WTC11 (cell line): ENCODE measurements around the gene CCT8L2. TPM values are rescaled to one million over a fixed set of nuclear protein-coding genes. Genes with fewer than 3 reads are reported as not detected.
"Not testable (repeated sequence)": the region's sequence is repeated elsewhere in the genome, so short reads cannot be mapped to it uniquely, and the experiment has no call there.

ENCODE experiments used
- ATAC-seq: fragments of 200-7000 bp; cut with Tn5 transposase; 2 replicates; pipeline ENCODE4 v1.10.0; 2021; ENCODE audit warnings: mild to moderate bottlenecking, moderate library complexity
- CTCF ChIA-PET: fragments of 300-600 bp; sonication (Branson Sonifier 250); formaldehyde crosslinking; loops from one replicate; lab custom pipeline; 2021; ENCODE audit warnings: antibody characterized with exemption; lab: Charles Lee
- POLR2A ChIA-PET: fragments of 350-600 bp; sonication (Branson Sonifier 250); formaldehyde crosslinking; loops from one replicate; lab custom pipeline; 2021; ENCODE audit warnings: antibody characterized with exemption; lab: Charles Lee
- DNase-seq: peaks from one replicate; pipeline ENCODE4 v3.0.0; 2021; ENCODE audit warnings: low spot score
- H3K27ac Mint-ChIP-seq: 2 replicates; pipeline ENCODE4 v1.8.0; 2021; ENCODE audit warnings: mixed read lengths
- H3K27me3 Mint-ChIP-seq: 2 replicates; pipeline ENCODE4 v1.8.0; 2021; ENCODE audit warnings: low read depth, mild to moderate bottlenecking, moderate library complexity, mixed read lengths
- H3K36me3 Mint-ChIP-seq: 2 replicates; pipeline ENCODE4 v1.8.0; 2021; ENCODE audit warnings: mixed read lengths
- H3K4me1 Mint-ChIP-seq: 2 replicates; pipeline ENCODE4 v1.8.0; 2022; ENCODE audit warnings: mixed read lengths
- H3K4me3 Mint-ChIP-seq: 2 replicates; pipeline ENCODE4 v1.8.0; 2021; ENCODE audit warnings: mild to moderate bottlenecking, moderate library complexity, mixed read lengths
- H3K9me3 Mint-ChIP-seq: 2 replicates; pipeline ENCODE4 v1.8.0; 2021; ENCODE audit warnings: mixed read lengths
- ATF6 ChIP-seq: sonication (generic); formaldehyde crosslinking; IDR thresholded peaks from 2 replicates; pipeline ENCODE4 v1.8.1; 2023; ENCODE audit warnings: mild to moderate bottlenecking, missing genetic modification reagents
- E2F5 ChIP-seq: sonication (generic); formaldehyde crosslinking; IDR thresholded peaks from 2 replicates; pipeline ENCODE4 v1.8.1; 2022; ENCODE audit warnings: mild to moderate bottlenecking, moderate library complexity, missing genetic modification reagents
- ERG ChIP-seq: fragments of 250-450 bp; sonication (Bioruptor Pico); IDR thresholded peaks from 2 replicates; pipeline ENCODE4 v1.8.0; 2021; ENCODE audit warnings: mild to moderate bottlenecking
- GABPB1 ChIP-seq: sonication (generic); formaldehyde crosslinking; IDR thresholded peaks from 2 replicates; pipeline ENCODE4 v1.8.1; 2023; ENCODE audit warnings: mild to moderate bottlenecking, missing genetic modification reagents
- JAZF1 ChIP-seq: fragments of 250-450 bp; sonication (Bioruptor Pico); IDR thresholded peaks from 2 replicates; pipeline ENCODE4 v1.9.0; 2021; ENCODE audit warnings: moderate library complexity, mild to moderate bottlenecking, inconsistent platforms
- JUN ChIP-seq: sonication (generic); formaldehyde crosslinking; IDR thresholded peaks from 2 replicates; pipeline ENCODE4 v1.8.0; 2023; ENCODE audit warnings: mild to moderate bottlenecking, missing genetic modification reagents
- MXD4 ChIP-seq: fragments of 250-450 bp; sonication (Bioruptor Pico); IDR thresholded peaks from 2 replicates; pipeline ENCODE4 v1.8.0; 2021; ENCODE audit warnings: mild to moderate bottlenecking, moderate library complexity, borderline replicate concordance
- MYBL2 ChIP-seq: sonication (generic); formaldehyde crosslinking; IDR thresholded peaks from 2 replicates; pipeline ENCODE4 v1.8.1; 2023; ENCODE audit warnings: mild to moderate bottlenecking, moderate library complexity, missing genetic modification reagents
- NFYB ChIP-seq: sonication (generic); formaldehyde crosslinking; conservative IDR thresholded peaks from 2 replicates; pipeline ENCODE4 v1.8.0; 2022; ENCODE audit warnings: low read depth, missing genetic modification reagents
- NR1H2 ChIP-seq: sonication (generic); formaldehyde crosslinking; IDR thresholded peaks from 2 replicates; pipeline ENCODE4 v1.9.0; 2021; ENCODE audit warnings: mild to moderate bottlenecking, moderate library complexity, missing genetic modification reagents
- PRRX2 ChIP-seq: fragments of 250-450 bp; sonication (Bioruptor Pico); IDR thresholded peaks from 2 replicates; pipeline ENCODE4 v1.8.0; 2021; ENCODE audit warnings: mild to moderate bottlenecking
- RORB ChIP-seq: fragments of 250-450 bp; sonication (Bioruptor Pico); IDR thresholded peaks from 2 replicates; pipeline ENCODE4 v1.9.0; 2021; ENCODE audit warnings: mild to moderate bottlenecking
- SP1 ChIP-seq: sonication (generic); formaldehyde crosslinking; conservative IDR thresholded peaks from 2 replicates; pipeline ENCODE4 v1.8.1; 2022; ENCODE audit warnings: missing genetic modification reagents
- ZBTB21 ChIP-seq: sonication (generic); formaldehyde crosslinking; IDR thresholded peaks from 2 replicates; pipeline ENCODE4 v1.8.1; 2023; ENCODE audit warnings: mild to moderate bottlenecking, missing genetic modification reagents, borderline replicate concordance
- total RNA-seq: library from RNA; stranded (reverse); gene quantifications from 3 replicates; pipeline ENCODE4 v1.2.3, GENCODE V29; 2021
- TF ChIP-seq, protein P1 (sequence below): sonication (generic); formaldehyde crosslinking; IDR thresholded peaks from 2 replicates; pipeline ENCODE4 v1.8.0; 2023; ENCODE audit warnings: missing genetic modification reagents, mild to moderate bottlenecking, borderline replicate concordance
- TF ChIP-seq, protein P2 (sequence below): sonication (generic); formaldehyde crosslinking; IDR thresholded peaks from 2 replicates; pipeline ENCODE4 v1.8.1; 2023; ENCODE audit warnings: mild to moderate bottlenecking, missing genetic modification reagents, moderate library complexity
- TF ChIP-seq, protein P3 (sequence below): sonication (generic); formaldehyde crosslinking; conservative IDR thresholded peaks from 2 replicates; pipeline ENCODE4 v1.8.1; 2023; ENCODE audit warnings: mild to moderate bottlenecking, low read depth, missing genetic modification reagents, moderate library complexity

CCT8L2 gene
- total RNA-seq, 1 experiment from 2014 or later, result not detected

DNA sequence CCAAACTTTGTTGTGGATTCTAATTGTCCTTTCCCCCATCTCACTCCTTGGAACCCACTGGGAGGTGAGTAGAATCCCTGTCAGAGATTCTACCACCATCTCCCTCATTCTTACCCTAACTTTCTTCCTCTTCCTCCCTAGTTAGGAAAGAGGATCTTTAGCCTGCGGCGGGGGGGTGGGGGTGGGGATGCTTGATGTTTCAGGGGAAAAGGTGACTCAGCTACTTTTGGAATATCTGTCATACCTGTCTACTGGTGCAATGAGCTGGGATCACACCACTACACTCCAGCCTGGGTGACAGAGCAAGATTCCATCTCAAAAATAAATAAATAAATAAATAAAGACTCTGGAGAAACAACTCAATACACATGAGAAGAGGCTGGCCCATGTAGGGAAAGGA is 6.4 kb downstream of the CCT8L2 start (continued):
- TF ChIP-seq, protein P1, sequence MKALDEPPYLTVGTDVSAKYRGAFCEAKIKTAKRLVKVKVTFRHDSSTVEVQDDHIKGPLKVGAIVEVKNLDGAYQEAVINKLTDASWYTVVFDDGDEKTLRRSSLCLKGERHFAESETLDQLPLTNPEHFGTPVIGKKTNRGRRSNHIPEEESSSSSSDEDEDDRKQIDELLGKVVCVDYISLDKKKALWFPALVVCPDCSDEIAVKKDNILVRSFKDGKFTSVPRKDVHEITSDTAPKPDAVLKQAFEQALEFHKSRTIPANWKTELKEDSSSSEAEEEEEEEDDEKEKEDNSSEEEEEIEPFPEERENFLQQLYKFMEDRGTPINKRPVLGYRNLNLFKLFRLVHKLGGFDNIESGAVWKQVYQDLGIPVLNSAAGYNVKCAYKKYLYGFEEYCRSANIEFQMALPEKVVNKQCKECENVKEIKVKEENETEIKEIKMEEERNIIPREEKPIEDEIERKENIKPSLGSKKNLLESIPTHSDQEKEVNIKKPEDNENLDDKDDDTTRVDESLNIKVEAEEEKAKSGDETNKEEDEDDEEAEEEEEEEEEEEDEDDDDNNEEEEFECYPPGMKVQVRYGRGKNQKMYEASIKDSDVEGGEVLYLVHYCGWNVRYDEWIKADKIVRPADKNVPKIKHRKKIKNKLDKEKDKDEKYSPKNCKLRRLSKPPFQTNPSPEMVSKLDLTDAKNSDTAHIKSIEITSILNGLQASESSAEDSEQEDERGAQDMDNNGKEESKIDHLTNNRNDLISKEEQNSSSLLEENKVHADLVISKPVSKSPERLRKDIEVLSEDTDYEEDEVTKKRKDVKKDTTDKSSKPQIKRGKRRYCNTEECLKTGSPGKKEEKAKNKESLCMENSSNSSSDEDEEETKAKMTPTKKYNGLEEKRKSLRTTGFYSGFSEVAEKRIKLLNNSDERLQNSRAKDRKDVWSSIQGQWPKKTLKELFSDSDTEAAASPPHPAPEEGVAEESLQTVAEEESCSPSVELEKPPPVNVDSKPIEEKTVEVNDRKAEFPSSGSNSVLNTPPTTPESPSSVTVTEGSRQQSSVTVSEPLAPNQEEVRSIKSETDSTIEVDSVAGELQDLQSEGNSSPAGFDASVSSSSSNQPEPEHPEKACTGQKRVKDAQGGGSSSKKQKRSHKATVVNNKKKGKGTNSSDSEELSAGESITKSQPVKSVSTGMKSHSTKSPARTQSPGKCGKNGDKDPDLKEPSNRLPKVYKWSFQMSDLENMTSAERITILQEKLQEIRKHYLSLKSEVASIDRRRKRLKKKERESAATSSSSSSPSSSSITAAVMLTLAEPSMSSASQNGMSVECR (CRISPR knock-in tag), result no peak
- no peak for TF ChIP-seq MXD4 (CRISPR knock-in tag)

- POLR2A ChIA-PET, result not testable (repeated sequence)
- peaks cover 22% of the 10 kb centered on the region for H3K9me3 Mint-ChIP-seq
Measured at GRCh38 chr22:16580872-16581271, 11.7 kb downstream of the CCT8L2 start.

GRCh38 chr22:16569240-16569834 is 23.3 kb downstream of the CCT8L2 start:
- H3K27ac Mint-ChIP-seq, H3K4me3 Mint-ChIP-seq, H3K36me3 Mint-ChIP-seq, POLR2A ChIA-PET, DNase-seq, H3K4me1 Mint-ChIP-seq, CTCF ChIA-PET, H3K27me3 Mint-ChIP-seq, ATAC-seq: not testable (repeated sequence)
- H3K9me3 Mint-ChIP-seq, result peaks cover 19% of the 10 kb centered on the region

More at GRCh38 chr22:16580872-16581271, 11.7 kb downstream of the CCT8L2 start:
- ATAC-seq, CTCF ChIA-PET, H3K4me3 Mint-ChIP-seq, H3K4me1 Mint-ChIP-seq, DNase-seq, H3K27me3 Mint-ChIP-seq, H3K27ac Mint-ChIP-seq: not testable (repeated sequence)
- H3K36me3 Mint-ChIP-seq, result peaks cover 23% of the 10 kb centered on the region

GRCh38 chr22:16568425-16568758 is 24.2 kb downstream of the CCT8L2 start:
- TF ChIP-seq ZBTB21, result no peak
- TF ChIP-seq, protein P2, sequence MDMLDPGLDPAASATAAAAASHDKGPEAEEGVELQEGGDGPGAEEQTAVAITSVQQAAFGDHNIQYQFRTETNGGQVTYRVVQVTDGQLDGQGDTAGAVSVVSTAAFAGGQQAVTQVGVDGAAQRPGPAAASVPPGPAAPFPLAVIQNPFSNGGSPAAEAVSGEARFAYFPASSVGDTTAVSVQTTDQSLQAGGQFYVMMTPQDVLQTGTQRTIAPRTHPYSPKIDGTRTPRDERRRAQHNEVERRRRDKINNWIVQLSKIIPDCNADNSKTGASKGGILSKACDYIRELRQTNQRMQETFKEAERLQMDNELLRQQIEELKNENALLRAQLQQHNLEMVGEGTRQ (CRISPR knock-in tag), result no peak
- no peak for TF ChIP-seq GABPB1 (CRISPR knock-in tag)
- TF ChIP-seq NFYB (CRISPR knock-in tag), result no peak
- no peak for TF ChIP-seq E2F5 (CRISPR knock-in tag)
- no peak for TF ChIP-seq NR1H2
- TF ChIP-seq PRRX2, result no peak
- TF ChIP-seq JUN (CRISPR knock-in tag), result no peak
- TF ChIP-seq ATF6, result no peak
- TF ChIP-seq MYBL2 (CRISPR knock-in tag), result no peak
- TF ChIP-seq SP1 (CRISPR knock-in tag), result no peak
- TF ChIP-seq, protein P3, sequence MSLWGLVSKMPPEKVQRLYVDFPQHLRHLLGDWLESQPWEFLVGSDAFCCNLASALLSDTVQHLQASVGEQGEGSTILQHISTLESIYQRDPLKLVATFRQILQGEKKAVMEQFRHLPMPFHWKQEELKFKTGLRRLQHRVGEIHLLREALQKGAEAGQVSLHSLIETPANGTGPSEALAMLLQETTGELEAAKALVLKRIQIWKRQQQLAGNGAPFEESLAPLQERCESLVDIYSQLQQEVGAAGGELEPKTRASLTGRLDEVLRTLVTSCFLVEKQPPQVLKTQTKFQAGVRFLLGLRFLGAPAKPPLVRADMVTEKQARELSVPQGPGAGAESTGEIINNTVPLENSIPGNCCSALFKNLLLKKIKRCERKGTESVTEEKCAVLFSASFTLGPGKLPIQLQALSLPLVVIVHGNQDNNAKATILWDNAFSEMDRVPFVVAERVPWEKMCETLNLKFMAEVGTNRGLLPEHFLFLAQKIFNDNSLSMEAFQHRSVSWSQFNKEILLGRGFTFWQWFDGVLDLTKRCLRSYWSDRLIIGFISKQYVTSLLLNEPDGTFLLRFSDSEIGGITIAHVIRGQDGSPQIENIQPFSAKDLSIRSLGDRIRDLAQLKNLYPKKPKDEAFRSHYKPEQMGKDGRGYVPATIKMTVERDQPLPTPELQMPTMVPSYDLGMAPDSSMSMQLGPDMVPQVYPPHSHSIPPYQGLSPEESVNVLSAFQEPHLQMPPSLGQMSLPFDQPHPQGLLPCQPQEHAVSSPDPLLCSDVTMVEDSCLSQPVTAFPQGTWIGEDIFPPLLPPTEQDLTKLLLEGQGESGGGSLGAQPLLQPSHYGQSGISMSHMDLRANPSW (CRISPR knock-in tag), result no peak
- no peak for TF ChIP-seq JAZF1 (CRISPR knock-in tag)
- no peak for TF ChIP-seq RORB (CRISPR knock-in tag)
- TF ChIP-seq ERG (CRISPR knock-in tag), result no peak
- TF ChIP-seq, all 79 proteins: peak for 0
- no peaks in the 10 kb centered on the region for H3K4me1 Mint-ChIP-seq
- DNase-seq, result no peak
- ChIA-PET CTCF (no interaction called here), POLR2A (no interaction called here)
- H3K9me3 Mint-ChIP-seq, result peaks cover 19% of the 10 kb centered on the region
- H3K27me3 Mint-ChIP-seq, result no peaks in the 10 kb centered on the region
- H3K36me3 Mint-ChIP-seq, result peaks cover 10% of the 10 kb centered on the region; the same call in 1 of the 2 replicates
- no peak overlapping the region for H3K27ac Mint-ChIP-seq
- ATAC-seq, result no peak
- no peak overlapping the region for H3K4me3 Mint-ChIP-seq
